SU-DHL-6 (cell line): ENCODE measurements around the gene CYTH4.

Experiments
- H2AFZ ChIP-seq: fragments of 200-600 bp; sonication (generic); 2 replicates; pipeline ENCODE4 v1.6.1; 2014; ENCODE audit warnings: low read depth, mild to moderate bottlenecking, moderate library complexity, mixed read lengths, antibody characterized with exemption, low read length; ENCODE audit not compliant: severe bottlenecking
- H3F3A ChIP-seq: fragments of 200-600 bp; shearing (Covaris generic); 2 replicates; pipeline ENCODE4 v1.6.0; 2016; ENCODE audit warnings: antibody characterized with exemption, mild to moderate bottlenecking; ENCODE audit not compliant: insufficient read depth
- H3K27ac ChIP-seq: fragments of 200-600 bp; sonication (generic); 2 replicates; pipeline ENCODE4 v1.5.1; 2016; ENCODE audit warnings: low read depth, mild to moderate bottlenecking, low read length, moderate library complexity, mixed read lengths
- H3K27me3 ChIP-seq: fragments of 200-600 bp; sonication (generic), shearing (Covaris generic); 2 replicates; pipeline ENCODE4 v1.6.0; 2014; ENCODE audit warnings: mild to moderate bottlenecking, low read length
- H3K36me3 ChIP-seq: fragments of 200-600 bp; sonication (generic); 2 replicates; pipeline ENCODE4 v1.6.1; 2014; ENCODE audit warnings: mild to moderate bottlenecking, low read length, mixed read lengths
- H3K4me2 ChIP-seq: fragments of 300-600, 200-600 bp; shearing (Covaris generic), sonication (generic); 2 replicates; pipeline ENCODE4 v1.6.0; 2014; ENCODE audit warnings: low read length, low read depth, mild to moderate bottlenecking; ENCODE audit not compliant: poor library complexity, severe bottlenecking
- H3K4me3 ChIP-seq: fragments of 200-600 bp; sonication (generic); 2 replicates; pipeline ENCODE4 v1.5.1; 2014; ENCODE audit warnings: antibody characterized with exemption, low read length, mild to moderate bottlenecking, mixed read lengths; ENCODE audit not compliant: insufficient read depth, poor library complexity, severe bottlenecking
- H3K79me2 ChIP-seq: fragments of 200-600 bp; sonication (generic); 2 replicates; pipeline ENCODE4 v1.6.1; 2014; ENCODE audit warnings: mild to moderate bottlenecking, low read length, moderate library complexity; ENCODE audit not compliant: insufficient read depth
- H3K9ac ChIP-seq: fragments of 200-600 bp; sonication (generic); 2 replicates; pipeline ENCODE4 v1.7.0; 2014; ENCODE audit warnings: mild to moderate bottlenecking, low read length
- H3K9me2 ChIP-seq: fragments of 200-600 bp; sonication (generic); replicated peaks from 2 replicates; pipeline ENCODE4 v1.6.1; 2014; ENCODE audit warnings: low read length; ENCODE audit not compliant: insufficient read depth
- H3K9me3 ChIP-seq: fragments of 200-600 bp; sonication (generic); 2 replicates; pipeline ENCODE4 v1.6.1; 2014; ENCODE audit warnings: low read length, mixed read lengths; ENCODE audit not compliant: insufficient read depth
- H4K20me1 ChIP-seq: fragments of 200-600 bp; sonication (generic); 2 replicates; pipeline ENCODE4 v1.6.1; 2014; ENCODE audit warnings: low read depth, mild to moderate bottlenecking, antibody characterized with exemption, low read length, moderate library complexity, mixed read lengths
- EZH2phosphoT487 ChIP-seq: fragments of 200-600 bp; sonication (generic), shearing (Covaris generic); conservative IDR thresholded peaks from 2 replicates; pipeline ENCODE4 v1.6.1; 2018; ENCODE audit warnings: mild to moderate bottlenecking, antibody characterized with exemption, low read length, moderate library complexity, mixed read lengths
- TF ChIP-seq, protein P1 (sequence below): fragments of 200-600 bp; sonication (generic); IDR thresholded peaks from one replicate; pipeline ENCODE4 v1.5.1; 2017; ENCODE audit warnings: antibody characterized with exemption, mild to moderate bottlenecking, low read length, moderate library complexity; ENCODE audit not compliant: insufficient read depth, poor library complexity, severe bottlenecking

Gene CYTH4

DNA sequence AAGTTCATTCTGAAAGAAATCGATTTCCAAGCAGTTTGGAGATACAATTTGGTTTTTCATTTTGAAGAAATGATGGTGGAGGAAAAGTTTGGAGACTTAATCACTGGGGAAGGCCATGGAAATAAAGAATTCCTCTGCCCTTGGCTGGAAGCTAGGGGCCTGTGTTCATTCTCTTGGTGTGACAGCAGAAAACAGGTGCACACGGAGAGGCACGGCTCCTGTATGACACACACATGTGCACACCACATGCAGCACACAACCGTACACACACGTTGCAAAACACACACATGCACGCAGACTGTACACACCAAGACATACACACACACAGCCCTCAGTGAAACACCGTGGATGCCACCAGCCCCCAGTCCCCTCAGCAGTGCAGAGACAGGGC lies 64.2 kb downstream of the CYTH4 start:
- H3K9me2 ChIP-seq = no peaks in the 10 kb centered on the region
- H3K9ac ChIP-seq = no peak overlapping the region
- H3K79me2 ChIP-seq = no peaks in the 10 kb centered on the region
- H3K4me3 ChIP-seq = no peak overlapping the region
- H2AFZ ChIP-seq = no peak overlapping the region
- H3F3A ChIP-seq = no peaks in the 10 kb centered on the region
- H3K9me3 ChIP-seq = no peaks in the 10 kb centered on the region
- no peaks in the 10 kb centered on the region for H3K27me3 ChIP-seq
- H3K27ac ChIP-seq = no peak overlapping the region
- TF ChIP-seq EZH2phosphoT487 = no peak
- TF ChIP-seq, protein P1, sequence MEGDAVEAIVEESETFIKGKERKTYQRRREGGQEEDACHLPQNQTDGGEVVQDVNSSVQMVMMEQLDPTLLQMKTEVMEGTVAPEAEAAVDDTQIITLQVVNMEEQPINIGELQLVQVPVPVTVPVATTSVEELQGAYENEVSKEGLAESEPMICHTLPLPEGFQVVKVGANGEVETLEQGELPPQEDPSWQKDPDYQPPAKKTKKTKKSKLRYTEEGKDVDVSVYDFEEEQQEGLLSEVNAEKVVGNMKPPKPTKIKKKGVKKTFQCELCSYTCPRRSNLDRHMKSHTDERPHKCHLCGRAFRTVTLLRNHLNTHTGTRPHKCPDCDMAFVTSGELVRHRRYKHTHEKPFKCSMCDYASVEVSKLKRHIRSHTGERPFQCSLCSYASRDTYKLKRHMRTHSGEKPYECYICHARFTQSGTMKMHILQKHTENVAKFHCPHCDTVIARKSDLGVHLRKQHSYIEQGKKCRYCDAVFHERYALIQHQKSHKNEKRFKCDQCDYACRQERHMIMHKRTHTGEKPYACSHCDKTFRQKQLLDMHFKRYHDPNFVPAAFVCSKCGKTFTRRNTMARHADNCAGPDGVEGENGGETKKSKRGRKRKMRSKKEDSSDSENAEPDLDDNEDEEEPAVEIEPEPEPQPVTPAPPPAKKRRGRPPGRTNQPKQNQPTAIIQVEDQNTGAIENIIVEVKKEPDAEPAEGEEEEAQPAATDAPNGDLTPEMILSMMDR = no peak
- no peak overlapping the region for H3K4me2 ChIP-seq
- H3K36me3 ChIP-seq = no peaks in the 10 kb centered on the region
- H4K20me1 ChIP-seq = no peaks in the 10 kb centered on the region

DNA sequence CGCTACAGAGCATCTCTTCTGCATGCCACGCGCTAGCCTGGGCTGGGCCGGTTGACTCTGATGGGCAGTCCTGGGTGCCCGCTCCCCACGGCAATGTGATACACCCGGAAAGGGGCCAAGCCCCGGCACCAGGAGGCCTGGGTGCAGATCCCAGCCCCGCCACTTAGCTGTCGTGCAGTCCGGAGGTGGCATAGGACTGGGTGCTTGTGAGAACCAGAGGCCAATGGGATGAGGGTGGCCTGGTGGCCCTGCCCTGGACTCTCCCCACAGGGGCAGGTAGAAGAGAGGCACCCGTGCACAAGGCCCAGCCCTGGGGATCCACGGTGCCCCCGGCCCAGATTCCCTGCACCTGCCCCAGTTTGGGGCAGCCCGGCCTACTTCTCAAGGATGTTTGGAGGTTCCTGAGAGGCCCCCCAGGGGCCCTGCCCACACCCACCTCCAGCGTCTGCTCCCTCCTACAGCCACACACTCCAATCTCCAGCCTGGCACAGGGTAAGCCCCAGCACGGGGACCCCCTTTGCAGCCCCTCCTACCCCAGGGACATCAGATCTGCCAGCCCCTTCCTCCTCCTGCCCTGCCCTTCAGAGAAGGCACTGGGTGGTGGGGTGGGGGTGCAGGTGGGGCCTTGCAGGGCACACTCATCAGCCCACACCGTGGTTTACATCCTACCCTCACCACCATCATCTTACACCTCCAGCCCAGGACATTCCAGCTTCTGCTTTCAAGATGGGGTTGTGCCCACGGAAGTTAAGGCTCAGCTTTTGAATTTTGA lies 66.9 kb downstream of the CYTH4 start:
- no peak overlapping the region for H2AFZ ChIP-seq
- H3K27ac ChIP-seq = no peak overlapping the region
- H3K9ac ChIP-seq = no peak overlapping the region
- no peaks in the 10 kb centered on the region for H3K9me3 ChIP-seq
- no peaks in the 10 kb centered on the region for H3K79me2 ChIP-seq
- no peaks in the 10 kb centered on the region for H3K9me2 ChIP-seq
- TF ChIP-seq, protein P1 = no peak
- no peak for TF ChIP-seq EZH2phosphoT487
- no peaks in the 10 kb centered on the region for H4K20me1 ChIP-seq
- no peaks in the 10 kb centered on the region for H3K27me3 ChIP-seq
- no peak overlapping the region for H3K4me2 ChIP-seq
- no peaks in the 10 kb centered on the region for H3F3A ChIP-seq
- H3K36me3 ChIP-seq = no peaks in the 10 kb centered on the region
- no peak overlapping the region for H3K4me3 ChIP-seq

DNA sequence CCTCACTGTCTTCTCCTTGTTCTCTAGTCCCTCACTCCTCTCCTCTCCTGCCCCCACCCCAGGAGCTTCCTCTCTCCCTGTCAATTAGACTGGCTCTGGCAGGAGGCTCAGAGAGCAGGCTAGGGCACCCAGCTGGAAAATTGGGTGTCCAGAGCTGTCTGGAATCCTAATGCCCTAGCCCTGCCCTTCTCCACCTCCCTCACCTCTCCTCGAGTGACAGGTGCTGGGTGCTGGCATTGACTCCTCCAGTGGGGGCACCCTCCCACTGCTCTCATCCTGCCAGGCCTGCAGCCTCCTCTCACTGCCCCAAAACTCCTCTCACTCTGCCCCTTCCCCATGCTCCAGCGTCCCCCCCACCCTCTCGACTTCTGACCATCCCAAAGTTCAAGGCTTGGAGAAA lies 68.9 kb downstream of the CYTH4 start:
- H3F3A ChIP-seq = no peaks in the 10 kb centered on the region
- no peaks in the 10 kb centered on the region for H3K9me3 ChIP-seq
- no peak overlapping the region for H3K27ac ChIP-seq
- TF ChIP-seq, protein P1 = no peak
- TF ChIP-seq EZH2phosphoT487 = no peak
- no peaks in the 10 kb centered on the region for H3K27me3 ChIP-seq
- H3K9ac ChIP-seq = no peak overlapping the region
- no peaks in the 10 kb centered on the region for H3K79me2 ChIP-seq
- no peak overlapping the region for H3K4me3 ChIP-seq
- no peak overlapping the region for H3K4me2 ChIP-seq
- H2AFZ ChIP-seq = no peak overlapping the region
- no peaks in the 10 kb centered on the region for H4K20me1 ChIP-seq
- no peaks in the 10 kb centered on the region for H3K36me3 ChIP-seq
- H3K9me2 ChIP-seq = no peaks in the 10 kb centered on the region
